Naive thymus-derived CD4-positive, alpha-beta T cell (primary cell): ENCODE results near the gene ACAT2. TPM values are rescaled to one million over a fixed set of nuclear protein-coding genes. Genes with fewer than 3 reads are reported as not detected.
"Not testable (repeated sequence)": the region's sequence is repeated elsewhere in the genome, so short reads cannot be mapped to it uniquely, and the experiment has no call there.

Experiments used
- ATAC-seq: fragments of 150-1000 bp; cut with Tn5 transposase; 2 replicates; pipeline ENCODE4 v1.10.0; 2021; ENCODE audit warnings: mild to moderate bottlenecking, moderate library complexity
- CTCF ChIA-PET: fragments of 350-600 bp; sonication (Branson Sonifier 250); formaldehyde crosslinking; loops from one replicate; lab custom pipeline; 2021; ENCODE audit warnings: antibody characterized with exemption; lab: Charles Lee
- POLR2A ChIA-PET: fragments of 350-600 bp; sonication (Branson Sonifier 250); formaldehyde crosslinking; loops from one replicate; lab custom pipeline; 2021; ENCODE audit warnings: antibody characterized with exemption, inconsistent platforms; lab: Charles Lee
- DNase-seq, 9 donors: peaks; one replicate each; pipeline versions ENCODE4 v3.0.0 to v3.0.0-alpha.2; 2020 to 2022; ENCODE audit warnings: mixed read lengths in 1 of 9
- H3K27ac ChIP-seq: one replicate; pipeline ENCODE4 v1.7.0; 2013; ENCODE audit warnings: mild to moderate bottlenecking, low read depth, low read length, moderate library complexity
- H3K27me3 ChIP-seq, 2 donors: one replicate each; pipeline ENCODE4 v1.7.0; 2013; ENCODE audit warnings: low read length in 2 of 2, mild to moderate bottlenecking in 2 of 2, moderate library complexity in 2 of 2; ENCODE audit not compliant: control insufficient read depth in 2 of 2, insufficient read depth in 2 of 2
- H3K36me3 ChIP-seq, 3 experiments: 1 replicate in 2 of 3; 2 replicates in 1 of 3; pipeline ENCODE4 v1.7.0; 2013; ENCODE audit warnings: low read length in 3 of 3, mild to moderate bottlenecking in 3 of 3, moderate library complexity in 1 of 3; ENCODE audit not compliant: insufficient read depth in 3 of 3, control insufficient read depth in 2 of 3
- H3K4me1 ChIP-seq, 2 donors: one replicate each; pipeline ENCODE4 v1.7.0; 2013; ENCODE audit warnings: low read length in 2 of 2, mild to moderate bottlenecking in 2 of 2, moderate library complexity in 1 of 2; ENCODE audit not compliant: control insufficient read depth in 2 of 2, insufficient read depth in 2 of 2
- H3K4me3 ChIP-seq: 2 replicates; pipeline ENCODE4 v1.7.0; 2013; ENCODE audit warnings: mild to moderate bottlenecking, low read length
- H3K9me3 ChIP-seq, 3 experiments: 1 replicate in 2 of 3; 2 replicates in 1 of 3; pipeline ENCODE4 v1.7.0; 2013; ENCODE audit warnings: low read length in 3 of 3; ENCODE audit not compliant: control insufficient read depth in 2 of 3
- H3K27ac Mint-ChIP-seq, 9 donors: one replicate each; pipeline ENCODE4 v1.8.0; 2020 to 2022; ENCODE audit warnings: mixed read lengths in 9 of 9, mild to moderate bottlenecking in 8 of 9, moderate library complexity in 5 of 9, inconsistent platforms in 2 of 9
- H3K27me3 Mint-ChIP-seq, 5 donors: one replicate each; pipeline ENCODE4 v1.8.0; 2021 to 2022; ENCODE audit warnings: mixed read lengths in 5 of 5, mild to moderate bottlenecking in 1 of 5
- H3K36me3 Mint-ChIP-seq, 5 donors: one replicate each; pipeline ENCODE4 v1.8.0; 2020 to 2022; ENCODE audit warnings: mixed read lengths in 5 of 5, mild to moderate bottlenecking in 3 of 5, inconsistent platforms in 1 of 5
- H3K4me1 Mint-ChIP-seq, 7 donors: one replicate each; pipeline ENCODE4 v1.8.0; 2020 to 2022; ENCODE audit warnings: mixed read lengths in 7 of 7, mild to moderate bottlenecking in 3 of 7, inconsistent platforms in 1 of 7
- H3K4me3 Mint-ChIP-seq, 10 donors: one replicate each; pipeline ENCODE4 v1.8.0; 2020 to 2022; ENCODE audit warnings: mild to moderate bottlenecking in 10 of 10, mixed read lengths in 10 of 10, moderate library complexity in 6 of 10, inconsistent platforms in 2 of 10
- H3K9me3 Mint-ChIP-seq, 11 donors: one replicate each; pipeline ENCODE4 v1.8.0; 2020 to 2022; ENCODE audit warnings: mixed read lengths in 11 of 11, mild to moderate bottlenecking in 4 of 11, inconsistent platforms in 1 of 11, moderate library complexity in 1 of 11
- intact Hi-C, 2 donors: fragments of 100-400 bp; cut with micrococcal nuclease; formaldehyde crosslinking; loops; one replicate each; pipeline ENCODE4 v1.15.1; 2023
- polyA plus RNA-seq, 2 donors: library from polyadenylated mRNA; unstranded; fragments of 300-500 nt; fragmentation: Illumina TruSeq; gene quantifications; one replicate each; pipeline ENCODE4 v1.2.3, GENCODE V29; 2021
- total RNA-seq, 6 experiments: library from RNA in 5 of 6; stranded (reverse) in 5 of 6; gene quantifications; 1 replicate in 5 of 6; 2 replicates in 1 of 6; pipeline ENCODE4 v1.2.3 and lab custom pipeline; 2021 to 2026

ACAT2 gene
- total and polyA plus RNA-seq, 7 experiments from 2014 or later: 18.5 to 53.9 (median 29.0) TPM

DNA sequence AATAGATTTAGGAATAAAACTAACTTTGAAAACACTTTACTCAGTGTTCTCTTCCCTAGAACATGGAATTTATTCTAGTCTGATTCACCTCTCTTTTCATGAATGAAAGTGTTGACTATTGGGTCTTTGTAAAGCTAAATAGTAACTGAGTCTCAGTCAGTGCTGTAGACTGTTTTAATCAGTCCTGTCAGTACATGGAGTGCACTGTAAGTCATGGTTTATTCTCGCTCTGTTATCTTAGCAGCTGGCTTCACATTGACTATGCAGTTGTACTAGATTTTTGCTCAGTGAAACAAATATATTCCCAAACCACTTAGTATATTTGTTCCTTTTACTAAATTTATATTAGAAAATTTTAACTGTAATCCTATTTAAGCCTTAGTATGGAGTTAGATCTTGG is 15.1 kb upstream of the ACAT2 start:
- Mint-ChIP-seq H3K36me3 (peaks cover 4 to 58% (median 28%) of the 10 kb centered on the region in 5 donors), H3K27me3 (no peaks in the 10 kb centered on the region), H3K27ac (peak overlapping the region in 2 of 9 donors; percentile 32 to 61), H3K4me3 (no peak overlapping the region), H3K9me3 (no peaks in the 10 kb centered on the region), H3K4me1 (peaks cover 2 to 29% (median 18%) of the 10 kb centered on the region in 7 donors)
- Histone ChIP-seq H3K27ac (no peak overlapping the region), H3K4me1 (no peaks in the 10 kb centered on the region), H3K36me3 (peaks cover 35 to 81% (median 74%) of the 10 kb centered on the region in 3 experiments), H3K27me3 (no peaks in the 10 kb centered on the region), H3K9me3 (no peaks in the 10 kb centered on the region), H3K4me3 (no peak overlapping the region)
- ChIA-PET CTCF (no interaction called here), POLR2A (interaction anchor here (0.6 to 2.1 kb wide), 5 partner anchors 9 to 90 kb away, joined by 3 to 4 read pairs (median 4); partner anchors contain the start of gene SOD2)
- no peak for DNase-seq
- no peak for ATAC-seq
- intact Hi-C loops: no loop called here

DNA sequence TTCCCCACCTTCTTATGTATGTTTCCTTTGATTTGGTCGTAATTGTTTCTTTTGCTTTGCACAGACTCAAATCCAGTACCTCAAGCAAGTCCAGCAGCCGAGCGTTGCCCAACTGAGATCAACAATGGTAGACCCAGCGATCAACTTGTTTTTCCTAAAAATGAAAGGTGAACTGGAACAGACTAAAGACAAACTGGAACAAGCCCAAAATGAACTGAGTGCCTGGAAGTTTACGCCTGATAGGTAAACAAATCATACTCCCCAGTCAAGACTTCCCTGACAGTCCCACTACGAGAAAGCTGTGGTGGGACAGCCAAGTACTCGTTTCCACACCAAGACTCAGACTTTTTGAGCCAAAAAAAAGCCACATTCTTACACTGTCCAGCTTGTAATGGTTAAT is 13.7 kb upstream of the ACAT2 start:
- H3K4me1 ChIP-seq, H3K27ac ChIP-seq, H3K27me3 Mint-ChIP-seq, ATAC-seq, H3K4me3 ChIP-seq, H3K9me3 ChIP-seq, H3K27me3 ChIP-seq, H3K4me3 Mint-ChIP-seq, H3K9me3 Mint-ChIP-seq, intact Hi-C loops, CTCF ChIA-PET, DNase-seq: not testable (repeated sequence)
- POLR2A ChIA-PET: interaction anchor here (1.0 kb wide), 1 partner anchor 12 kb away, joined by 3 read pairs; no protein-coding TSS in a partner anchor
- H3K27ac Mint-ChIP-seq: peak overlapping the region in 3 of 9 donors; percentile 13 to 56 (median 25)
- peaks cover 4 to 55% (median 30%) of the 10 kb centered on the region in 5 donors for H3K36me3 Mint-ChIP-seq
- H3K36me3 ChIP-seq: peaks cover 37 to 78% (median 74%) of the 10 kb centered on the region in 3 experiments
- H3K4me1 Mint-ChIP-seq: peaks cover 2 to 26% (median 17%) of the 10 kb centered on the region in 7 donors

DNA sequence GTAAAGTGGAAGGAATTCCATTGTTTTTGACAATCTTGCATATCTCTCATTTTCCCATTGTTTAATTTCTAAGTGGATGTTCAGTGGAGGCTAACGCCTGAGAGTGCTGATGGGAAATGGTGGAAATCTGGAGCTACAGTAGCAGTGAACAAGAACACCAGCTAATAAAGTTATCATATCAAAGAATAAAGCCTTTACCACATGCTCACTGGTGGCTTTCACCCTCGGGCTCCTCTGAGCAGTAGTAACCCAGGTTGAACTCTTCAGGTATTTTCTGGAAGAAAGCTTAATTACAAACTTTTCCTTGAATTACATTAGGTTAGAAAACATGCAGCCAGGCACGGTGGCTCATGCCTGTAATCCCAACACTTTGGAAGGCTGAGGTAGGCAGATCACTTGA is 10.4 kb upstream of the ACAT2 start:
- peaks cover 15 to 66% (median 62%) of the 10 kb centered on the region in 3 experiments for H3K36me3 ChIP-seq
- CTCF ChIA-PET: no interaction called here

DNA sequence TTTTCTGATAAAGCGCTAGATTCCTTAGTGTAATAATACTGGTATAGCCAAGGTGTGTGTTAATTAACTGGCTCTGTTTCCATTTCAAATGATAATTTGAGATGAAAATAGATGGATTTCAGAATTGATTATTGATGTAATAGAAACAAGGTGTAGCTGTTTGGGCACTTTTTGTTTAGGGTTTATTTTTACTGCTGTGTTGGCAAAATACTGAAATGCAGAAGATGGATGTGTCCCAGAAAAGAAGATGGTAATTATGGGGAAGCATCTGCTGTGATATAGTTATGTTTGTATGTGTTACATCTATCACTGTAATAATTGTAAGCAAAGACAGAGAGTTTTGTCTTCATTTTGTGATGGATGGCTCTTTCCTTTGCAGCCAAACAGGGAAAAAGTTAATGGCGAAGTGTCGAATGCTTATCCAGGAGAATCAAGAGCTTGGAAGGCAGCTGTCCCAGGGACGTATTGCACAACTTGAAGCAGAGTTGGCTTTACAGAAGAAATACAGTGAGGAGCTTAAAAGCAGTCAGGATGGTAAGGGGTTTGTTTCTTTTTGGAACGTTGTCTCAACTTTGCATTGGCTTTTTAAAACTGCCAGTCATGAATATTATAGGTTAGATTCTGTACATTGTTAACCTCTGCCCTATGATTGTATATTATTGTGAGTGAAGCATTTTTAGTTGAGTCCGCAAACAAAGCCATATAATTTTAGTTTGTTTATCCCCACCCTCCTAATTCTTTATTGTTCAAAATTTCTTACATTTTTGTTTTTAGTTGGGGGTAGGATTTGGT is 8.6 kb upstream of the ACAT2 start:
- Histone ChIP-seq H3K36me3 (peaks cover 10 to 61% (median 44%) of the 10 kb centered on the region in 3 experiments), H3K9me3 (no peaks in the 10 kb centered on the region), H3K27me3 (no peaks in the 10 kb centered on the region), H3K27ac (no peak overlapping the region), H3K4me1 (no peaks in the 10 kb centered on the region), H3K4me3 (no peak overlapping the region)
- H3K27ac Mint-ChIP-seq: peak overlapping the region in 4 of 9 donors; percentile 6 to 25 (median 17)
- H3K4me3 Mint-ChIP-seq: no peak overlapping the region
- intact Hi-C loops: no loop called here
- DNase-seq (no peak), ATAC-seq (no peak)
- no peaks in the 10 kb centered on the region for H3K27me3 Mint-ChIP-seq
- peaks cover 0 to 19% (median 6%) of the 10 kb centered on the region in 7 donors for H3K4me1 Mint-ChIP-seq
- ChIA-PET POLR2A (interaction anchor here (1.5 kb wide), 1 partner anchor 16 kb away, joined by 4 read pairs; no protein-coding TSS in a partner anchor), CTCF (no interaction called here)
- peaks cover under 1 to 43% (median 29%) of the 10 kb centered on the region in 5 donors for H3K36me3 Mint-ChIP-seq
- H3K9me3 Mint-ChIP-seq: no peaks in the 10 kb centered on the region

More for the DNA sequence above, 10.4 kb upstream of the ACAT2 start:
- peak overlapping the region; percentile 34 for H3K27ac ChIP-seq
- no peaks in the 10 kb centered on the region for H3K4me1 ChIP-seq
- Mint-ChIP-seq H3K27ac (peak overlapping the region in 3 of 9 donors; percentile 28 to 32 (median 28)), H3K4me3 (no peak overlapping the region), H3K27me3 (no peaks in the 10 kb centered on the region), H3K36me3 (peaks cover 0 to 50% (median 32%) of the 10 kb centered on the region in 5 donors), H3K9me3 (no peaks in the 10 kb centered on the region), H3K4me1 (peaks cover 0 to 14% (median 5%) of the 10 kb centered on the region in 7 donors)
- POLR2A ChIA-PET: interaction anchor here (0.8 to 1.6 kb wide), 3 partner anchors 10 to 25 kb away, joined by 3 to 6 read pairs (median 3); partner anchors contain the start of genes ACAT2 and WTAP
- ATAC-seq (no peak), DNase-seq (no peak)
- no peaks in the 10 kb centered on the region for H3K9me3 ChIP-seq
- intact Hi-C loops: no loop called here
- no peaks in the 10 kb centered on the region for H3K27me3 ChIP-seq
- H3K4me3 ChIP-seq: no peak overlapping the region

DNA sequence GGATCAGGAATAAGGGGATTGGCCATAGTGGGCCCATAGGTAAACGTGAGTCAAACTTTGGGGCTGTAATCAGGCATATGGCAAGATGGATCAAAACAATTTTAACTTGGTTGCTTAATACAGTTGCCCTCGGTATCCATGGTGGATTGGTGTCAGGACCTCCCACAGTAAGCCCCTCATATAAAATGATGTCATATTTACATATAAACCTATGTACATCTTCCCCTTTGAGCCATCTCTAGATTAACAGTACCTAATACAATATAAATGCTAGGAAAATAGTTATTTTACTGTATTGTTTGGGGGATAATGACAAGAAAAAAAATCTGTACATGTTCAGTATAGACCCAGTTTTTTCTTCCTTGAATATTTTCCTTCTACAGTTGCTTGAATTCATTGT is 7.4 kb upstream of the ACAT2 start:
- no peak overlapping the region for H3K27ac ChIP-seq
- Mint-ChIP-seq H3K36me3 (peaks cover 4 to 38% (median 31%) of the 10 kb centered on the region in 5 donors), H3K4me3 (no peak overlapping the region), H3K9me3 (no peaks in the 10 kb centered on the region), H3K27ac (peak overlapping the region in 1 of 9 donors; percentile 63), H3K27me3 (no peaks in the 10 kb centered on the region), H3K4me1 (peaks cover 0 to 22% (median 6%) of the 10 kb centered on the region in 7 donors)
- CTCF ChIA-PET: interaction anchor here (0.6 to 1.1 kb wide), 3 partner anchors 12 to 75 kb away, joined by 3 read pairs; no protein-coding TSS in a partner anchor
- intact Hi-C loops: no loop called here
- H3K4me1 ChIP-seq: no peaks in the 10 kb centered on the region
- H3K9me3 ChIP-seq: no peaks in the 10 kb centered on the region
- H3K27me3 ChIP-seq: no peaks in the 10 kb centered on the region
- H3K4me3 ChIP-seq: no peak overlapping the region
- POLR2A ChIA-PET: no interaction called here
- peaks cover 9 to 56% (median 39%) of the 10 kb centered on the region in 3 experiments for H3K36me3 ChIP-seq
- ATAC-seq: no peak
- no peak for DNase-seq

DNA sequence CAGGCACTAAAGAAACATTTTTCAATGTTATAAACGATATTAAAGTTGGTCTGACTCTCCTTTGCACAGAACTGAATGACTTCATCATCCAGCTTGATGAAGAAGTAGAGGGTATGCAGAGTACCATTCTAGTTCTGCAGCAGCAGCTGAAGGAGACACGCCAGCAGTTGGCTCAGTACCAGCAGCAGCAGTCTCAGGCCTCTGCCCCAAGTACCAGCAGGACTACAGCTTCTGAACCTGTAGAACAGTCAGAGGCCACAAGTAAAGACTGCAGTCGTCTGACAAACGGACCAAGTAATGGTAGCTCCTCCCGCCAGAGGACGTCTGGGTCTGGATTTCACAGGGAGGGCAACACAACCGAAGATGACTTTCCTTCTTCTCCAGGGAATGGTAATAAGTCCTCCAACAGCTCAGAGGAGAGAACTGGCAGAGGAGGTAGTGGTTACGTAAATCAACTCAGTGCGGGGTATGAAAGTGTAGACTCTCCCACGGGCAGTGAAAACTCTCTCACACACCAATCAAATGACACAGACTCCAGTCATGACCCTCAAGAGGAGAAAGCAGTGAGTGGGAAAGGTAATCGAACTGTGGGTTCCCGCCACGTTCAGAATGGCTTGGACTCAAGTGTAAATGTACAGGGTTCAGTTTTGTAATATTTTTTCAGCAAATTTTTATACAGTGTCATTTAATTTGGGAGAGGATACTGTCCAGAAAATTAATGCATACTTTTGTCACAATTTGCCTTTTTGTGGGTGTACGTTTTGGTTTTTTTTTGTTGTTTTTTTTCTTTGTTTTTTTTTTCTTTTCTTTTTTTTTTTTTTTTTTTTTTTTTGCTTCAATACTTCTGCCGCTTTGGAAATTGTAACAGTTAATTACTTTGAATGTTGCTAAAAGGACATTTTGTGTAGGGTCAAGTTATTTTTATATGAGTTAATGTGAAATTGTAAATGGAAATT is 6.6 kb upstream of the ACAT2 start:
- ATAC-seq (no peak), DNase-seq (no peak)
- Histone ChIP-seq H3K9me3 (no peaks in the 10 kb centered on the region), H3K27me3 (no peaks in the 10 kb centered on the region), H3K27ac (no peak overlapping the region), H3K4me3 (no peak overlapping the region), H3K36me3 (peaks cover 9 to 51% (median 32%) of the 10 kb centered on the region in 3 experiments), H3K4me1 (no peaks in the 10 kb centered on the region)
- peaks cover 4 to 27% (median 11%) of the 10 kb centered on the region in 7 donors for H3K4me1 Mint-ChIP-seq
- intact Hi-C loops: no loop called here
- peak overlapping the region in 1 of 10 donors; percentile 12 for H3K4me3 Mint-ChIP-seq
- peaks cover 4 to 33% (median 31%) of the 10 kb centered on the region in 5 donors for H3K36me3 Mint-ChIP-seq
- ChIA-PET POLR2A (interaction anchor here (0.7 to 1.2 kb wide), 2 partner anchors 9 to 27 kb away, joined by 3 to 4 read pairs; no protein-coding TSS in a partner anchor), CTCF (interaction anchor here (0.6 to 1.1 kb wide), 3 partner anchors 13 to 74 kb away, joined by 3 read pairs; no protein-coding TSS in a partner anchor)
- H3K9me3 Mint-ChIP-seq: no peaks in the 10 kb centered on the region
- H3K27me3 Mint-ChIP-seq: no peaks in the 10 kb centered on the region
- H3K27ac Mint-ChIP-seq: peak overlapping the region in 6 of 9 donors; percentile 23 to 59 (median 42)
